RWPE2 (cell line): ENCODE data around the gene TEX101.
A peak's percentile ranks its signal among the peaks of the same experiment; 100 is the strongest.

ENCODE experiments used
- ATAC-seq: fragments of 200-7000 bp; cut with Tn5 transposase; 3 replicates; pipeline ENCODE4 v1.9.1; 2021; ENCODE audit warnings: low read depth
- DNase-seq: peaks from one replicate; pipeline ENCODE4 v3.0.0-alpha.2; 2020; ENCODE audit warnings: low spot score
- H3K27ac ChIP-seq: fragments of 450-650 bp; 2 replicates; pipeline ENCODE4 v1.5.1; 2017; ENCODE audit warnings: mild to moderate bottlenecking; ENCODE audit not compliant: poor library complexity, severe bottlenecking
- H3K27me3 ChIP-seq: fragments of 250-450 bp; sonication (Bioruptor Pico); 2 replicates; pipeline ENCODE4 v1.5.1; 2021; ENCODE audit warnings: mild to moderate bottlenecking, moderate library complexity; ENCODE audit not compliant: insufficient read depth, poor library complexity, severe bottlenecking
- H3K36me3 ChIP-seq: fragments of 250-450 bp; sonication (Bioruptor Pico); 2 replicates; pipeline ENCODE4 v1.5.1; 2020; ENCODE audit warnings: low read depth, mild to moderate bottlenecking, moderate library complexity
- H3K4me1 ChIP-seq: fragments of 250-450 bp; sonication (Bioruptor Pico); 2 replicates; pipeline ENCODE4 v1.5.1; 2021; ENCODE audit warnings: mild to moderate bottlenecking, moderate library complexity; ENCODE audit not compliant: insufficient read depth, poor library complexity, severe bottlenecking
- H3K4me3 ChIP-seq: fragments of 250-450 bp; sonication (Bioruptor Pico); 2 replicates; pipeline ENCODE4 v1.5.1; 2021; ENCODE audit warnings: mild to moderate bottlenecking, moderate library complexity; ENCODE audit not compliant: severe bottlenecking
- H3K9me3 ChIP-seq: fragments of 250-450 bp; sonication (Bioruptor Pico); 2 replicates; pipeline ENCODE4 v1.5.1; 2021; ENCODE audit warnings: mild to moderate bottlenecking, moderate library complexity; ENCODE audit not compliant: severe bottlenecking
- CTCF ChIP-seq: fragments of 450-650 bp; IDR thresholded peaks from one replicate; pipeline ENCODE4 v1.5.1; 2017; ENCODE audit warnings: mild to moderate bottlenecking, moderate library complexity; ENCODE audit not compliant: poor library complexity, severe bottlenecking

TEX101 gene

GRCh38 chr19:43395561-43395960 lies 19.1 kb upstream of the TEX101 start:
- H3K4me1 ChIP-seq: no peaks in the 10 kb centered on the region
- H3K4me3 ChIP-seq: no peak overlapping the region
- no peaks in the 10 kb centered on the region for H3K9me3 ChIP-seq
- ATAC-seq (0 out of 3 replicates have a peak, but pooled peaks have one; percentile 17), DNase-seq (no peak)
- H3K27me3 ChIP-seq: no peaks in the 10 kb centered on the region
- TF ChIP-seq CTCF: no peak
- H3K27ac ChIP-seq: no peak overlapping the region
- no peaks in the 10 kb centered on the region for H3K36me3 ChIP-seq

GRCh38 chr19:43406297-43406696 lies 8.4 kb upstream of the TEX101 start:
- no peak overlapping the region for H3K27ac ChIP-seq
- H3K9me3 ChIP-seq: no peaks in the 10 kb centered on the region
- H3K36me3 ChIP-seq: no peaks in the 10 kb centered on the region
- DNase-seq (no peak), ATAC-seq (no peak)
- H3K4me1 ChIP-seq: no peaks in the 10 kb centered on the region
- no peak overlapping the region for H3K4me3 ChIP-seq
- TF ChIP-seq CTCF: no peak
- no peaks in the 10 kb centered on the region for H3K27me3 ChIP-seq

GRCh38 chr19:43407416-43408005 lies 7.2 kb upstream of the TEX101 start:
- Histone ChIP-seq H3K36me3 (no peaks in the 10 kb centered on the region), H3K4me3 (no peak overlapping the region), H3K27ac (no peak overlapping the region), H3K9me3 (no peaks in the 10 kb centered on the region), H3K27me3 (no peaks in the 10 kb centered on the region), H3K4me1 (no peaks in the 10 kb centered on the region)
- DNase-seq (no peak), ATAC-seq (no peak)
- TF ChIP-seq CTCF: no peak

- Histone ChIP-seq H3K4me1 (no peaks in the 10 kb centered on the region), H3K36me3 (no peaks in the 10 kb centered on the region), H3K27me3 (no peaks in the 10 kb centered on the region), H3K9me3 (no peaks in the 10 kb centered on the region), H3K4me3 (no peak overlapping the region), H3K27ac (no peak overlapping the region)
- DNase-seq (peak; percentile 63), ATAC-seq (no peak)
- no peak for TF ChIP-seq CTCF
Observed at GRCh38 chr19:43408043-43408442, 6.6 kb upstream of the TEX101 start.

- no peak for DNase-seq
- no peaks in the 10 kb centered on the region for H3K4me1 ChIP-seq
- ATAC-seq: no peak
Observed at GRCh38 chr19:43409415-43409814, 5.3 kb upstream of the TEX101 start.

More at GRCh38 chr19:43409415-43409814, 5.3 kb upstream of the TEX101 start:
- Histone ChIP-seq H3K27ac (no peak overlapping the region), H3K27me3 (no peaks in the 10 kb centered on the region), H3K4me3 (no peak overlapping the region), H3K36me3 (no peaks in the 10 kb centered on the region), H3K9me3 (no peaks in the 10 kb centered on the region)
- no peak for TF ChIP-seq CTCF
